Psoas muscle (tissue), 8 donors: ENCODE results near the gene C7orf25. TPM values are rescaled to one million over a fixed set of nuclear protein-coding genes. Genes with fewer than 3 reads are reported as not detected.
A peak's percentile ranks its signal among the peaks of the same experiment; 100 is the strongest.

Experiments used
- ATAC-seq, 4 donors: fragments of 200-7000 bp; cut with Tn5 transposase; one replicate each; pipeline ENCODE4 v1.9.1; 2020; ENCODE audit warnings: moderate library complexity in 3 of 4, mild to moderate bottlenecking in 2 of 4
- DNase-seq, 2 donors: peaks; one replicate each; pipeline ENCODE4 v3.0.0-alpha.2; 2020
- H3K27ac ChIP-seq: fragments of 200-600 bp; one replicate; pipeline ENCODE4 v1.8.0; 2022
- H3K27me3 ChIP-seq, 3 donors: fragments of 200-600 bp in 1 of 3; one replicate each; pipeline versions ENCODE4 v1.6.1 to v1.8.0; 2013 to 2022; ENCODE audit warnings: low read length in 2 of 3, mild to moderate bottlenecking in 2 of 3, moderate library complexity in 1 of 3; ENCODE audit not compliant: insufficient read depth in 3 of 3
- H3K36me3 ChIP-seq, 2 donors: fragments of 200-600 bp in 1 of 2; one replicate each; pipeline versions ENCODE4 v1.6.1 to v1.8.0; 2013 to 2022; ENCODE audit warnings: low read depth in 1 of 2, mild to moderate bottlenecking in 1 of 2, moderate library complexity in 1 of 2; ENCODE audit not compliant: insufficient read depth in 1 of 2
- H3K4me1 ChIP-seq: fragments of 200-600 bp; one replicate; pipeline ENCODE4 v1.8.0; 2022
- H3K4me3 ChIP-seq: fragments of 200-600 bp; one replicate; pipeline ENCODE4 v1.8.0; 2022; ENCODE audit warnings: mild to moderate bottlenecking
- H3K9me3 ChIP-seq: fragments of 200-600 bp; one replicate; pipeline ENCODE4 v1.8.0; 2022
- WGBS, 3 donors: extraction: QIAGEN DNeasy Blood & Tissue Kit; methylation state at CpG; one replicate each; pipeline versions ENCODE4 v1.1.6 to v1.1.7; 2013; 5-methylcytosine and 5-hydroxymethylcytosine counted together
- intact Hi-C, 2 donors: fragments of 100-400 bp; cut with DNase I; formaldehyde crosslinking; loops; one replicate each; pipeline versions ENCODE4 v1.11.0 to v1.14.2; 2022
- polyA plus RNA-seq, 3 donors: library from polyadenylated mRNA; stranded (reverse); fragments of 200-250 nt; gene quantifications; one replicate each; pipeline ENCODE4 v1.2.3, GENCODE V29; 2013
- total RNA-seq, 4 donors: library from RNA; stranded (reverse); fragmentation: NEBNext Ultra II Directional in 2 of 4; extraction: Animal tissue kit (Norgen Biotek cat#: 25700) in 2 of 4; gene quantifications; one replicate each; pipeline versions ENCODE4 v1.2.1 to v1.2.4, GENCODE V29; 2021 to 2023
- TF ChIP-seq, protein P1 (sequence below): fragments of 200-600 bp; IDR thresholded peaks from one replicate; pipeline ENCODE4 v1.8.0; 2022; ENCODE audit warnings: antibody characterized with exemption
- donor health status: healthy with polysubstance abuse.
- donor health status: DM: no; HTN: no; CAD: no; lungs with moderate emphysema.
- donor health status: Bipolar disorder and iron deficiency.
- donor health status: healthy.
- donor health status: DM: yes; HTN: yes; CAD: no.
- donor health status: DM: no; HTN: no; CAD: no.
- donor health status: DM: no; HTN: no; CAD: no.
- donor health status: DM: yes; HTN: yes; CAD: no.

Gene C7orf25
- total and polyA plus RNA-seq, 7 donors = 1.3 to 5.6 (median 2.4) TPM

- DNase-seq = no peak
- Histone ChIP-seq H3K27me3 (no peaks in the 10 kb centered on the region), H3K4me1 (peaks cover 31% of the 10 kb centered on the region), H3K27ac (peak overlapping the region; percentile 88), H3K9me3 (no peaks in the 10 kb centered on the region), H3K36me3 (peaks cover 5 to 27% of the 10 kb centered on the region in 2 donors), H3K4me3 (peak overlapping the region; percentile 93)
- peak in 1 of 4 donors; percentile 3 for ATAC-seq
- intact Hi-C loops = no loop called here
- 0% methylated on average over 12 of the region's 12 CpGs for WGBS, 3 donors
- TF ChIP-seq, protein P1, sequence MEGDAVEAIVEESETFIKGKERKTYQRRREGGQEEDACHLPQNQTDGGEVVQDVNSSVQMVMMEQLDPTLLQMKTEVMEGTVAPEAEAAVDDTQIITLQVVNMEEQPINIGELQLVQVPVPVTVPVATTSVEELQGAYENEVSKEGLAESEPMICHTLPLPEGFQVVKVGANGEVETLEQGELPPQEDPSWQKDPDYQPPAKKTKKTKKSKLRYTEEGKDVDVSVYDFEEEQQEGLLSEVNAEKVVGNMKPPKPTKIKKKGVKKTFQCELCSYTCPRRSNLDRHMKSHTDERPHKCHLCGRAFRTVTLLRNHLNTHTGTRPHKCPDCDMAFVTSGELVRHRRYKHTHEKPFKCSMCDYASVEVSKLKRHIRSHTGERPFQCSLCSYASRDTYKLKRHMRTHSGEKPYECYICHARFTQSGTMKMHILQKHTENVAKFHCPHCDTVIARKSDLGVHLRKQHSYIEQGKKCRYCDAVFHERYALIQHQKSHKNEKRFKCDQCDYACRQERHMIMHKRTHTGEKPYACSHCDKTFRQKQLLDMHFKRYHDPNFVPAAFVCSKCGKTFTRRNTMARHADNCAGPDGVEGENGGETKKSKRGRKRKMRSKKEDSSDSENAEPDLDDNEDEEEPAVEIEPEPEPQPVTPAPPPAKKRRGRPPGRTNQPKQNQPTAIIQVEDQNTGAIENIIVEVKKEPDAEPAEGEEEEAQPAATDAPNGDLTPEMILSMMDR = no peak
Observed at GRCh38 chr7:42931447-42931833, 19.6 kb upstream of the C7orf25 start.

DNA sequence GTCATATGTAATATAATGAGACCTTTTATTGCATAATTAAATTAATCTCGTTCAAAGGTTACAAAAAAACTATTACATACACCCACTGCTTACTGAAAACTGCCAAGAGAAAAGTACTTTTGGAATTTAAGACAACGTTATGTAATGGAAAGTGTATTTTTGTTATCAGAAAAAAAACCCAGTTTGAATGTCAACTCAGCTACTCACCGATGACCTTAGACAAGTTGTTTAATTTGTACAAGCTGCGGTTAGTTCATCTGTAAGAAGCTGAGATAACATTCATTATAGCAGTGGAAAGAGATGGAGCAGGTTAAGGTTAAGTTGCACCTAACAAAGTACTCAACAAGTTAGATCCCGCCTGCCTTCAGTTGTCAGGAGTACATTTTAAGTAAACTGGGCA is 19.0 kb upstream of the C7orf25 start:
- H3K9me3 ChIP-seq = no peaks in the 10 kb centered on the region
- H3K27ac ChIP-seq = peak overlapping the region; percentile 88
- TF ChIP-seq, protein P1 = no peak
- peak overlapping the region; percentile 93 for H3K4me3 ChIP-seq
- peaks cover 5 to 27% of the 10 kb centered on the region in 2 donors for H3K36me3 ChIP-seq
- ATAC-seq (no peak), DNase-seq (no peak)
- peaks cover 31% of the 10 kb centered on the region for H3K4me1 ChIP-seq
- WGBS, 3 donors = 7 to 14% (median 8%) methylated on average over 5 of the region's 5 CpGs
- no peaks in the 10 kb centered on the region for H3K27me3 ChIP-seq
- intact Hi-C loops = no loop called here

- Histone ChIP-seq H3K4me3 (no peak overlapping the region), H3K9me3 (no peaks in the 10 kb centered on the region), H3K4me1 (peaks cover 29% of the 10 kb centered on the region), H3K36me3 (peaks cover 11 to 31% of the 10 kb centered on the region in 2 donors), H3K27me3 (no peaks in the 10 kb centered on the region), H3K27ac (no peak overlapping the region)
- intact Hi-C loops = loop anchor here in 1 of 2 donors (10.0 kb wide), 1 partner anchor 785 kb away; no protein-coding TSS in a partner anchor
- ATAC-seq (no peak), DNase-seq (no peak)
- WGBS, 3 donors = 65 to 77% (median 66%) methylated on average over 3 of the region's 3 CpGs
- TF ChIP-seq, protein P1 = no peak
Observed at GRCh38 chr7:42929449-42929848, 17.6 kb upstream of the C7orf25 start.

- no peaks in the 10 kb centered on the region for H3K9me3 ChIP-seq
- intact Hi-C loops = loop anchor here in 1 of 2 donors (10.0 kb wide), 1 partner anchor 786 kb away; no protein-coding TSS in a partner anchor
- H3K4me1 ChIP-seq = peaks cover 25% of the 10 kb centered on the region
- H3K4me3 ChIP-seq = no peak overlapping the region
- peaks cover 11 to 38% of the 10 kb centered on the region in 2 donors for H3K36me3 ChIP-seq
- H3K27me3 ChIP-seq = no peaks in the 10 kb centered on the region
- H3K27ac ChIP-seq = no peak overlapping the region
- DNase-seq = no peak
- TF ChIP-seq, protein P1 = no peak
- WGBS, 3 donors = 54 to 77% (median 70%) methylated on average over 3 of the region's 3 CpGs
- no peak for ATAC-seq
Observed at GRCh38 chr7:42928754-42929153, 16.9 kb upstream of the C7orf25 start.

DNA sequence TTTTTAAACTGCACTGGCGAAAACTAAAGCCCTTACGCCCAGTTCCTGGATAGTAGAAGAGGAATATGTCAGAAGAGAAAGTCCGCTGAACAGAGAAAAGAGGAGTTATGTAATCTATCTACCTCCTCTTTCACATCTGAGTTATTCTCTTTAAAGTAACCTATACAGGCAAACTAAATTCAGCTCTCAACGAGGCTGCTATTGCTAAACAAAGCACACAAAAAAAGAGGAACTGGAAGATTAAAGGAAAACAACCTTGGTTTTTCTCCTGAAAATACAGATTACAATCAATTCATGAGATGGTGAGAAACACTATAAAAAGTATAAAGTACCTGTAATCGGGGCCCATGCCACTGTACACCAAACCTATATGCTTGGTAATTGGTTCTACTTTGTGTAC is 14.3 kb upstream of the C7orf25 start:
- Histone ChIP-seq H3K9me3 (no peaks in the 10 kb centered on the region), H3K27me3 (no peaks in the 10 kb centered on the region), H3K4me1 (peaks cover 20% of the 10 kb centered on the region), H3K27ac (no peak overlapping the region), H3K36me3 (peaks cover 12 to 63% of the 10 kb centered on the region in 2 donors), H3K4me3 (no peak overlapping the region)
- DNase-seq = no peak
- WGBS, 3 donors = 87 to 91% (median 91%) methylated on average over 5 of the region's 5 CpGs
- ATAC-seq = no peak
- intact Hi-C loops = loop anchor here in 1 of 2 donors (10.0 kb wide), 1 partner anchor 789 kb away; no protein-coding TSS in a partner anchor
- TF ChIP-seq, protein P1 = no peak
